H9 (cell line): ENCODE measurements around the gene CACNA2D4. TPM values are rescaled to one million over a fixed set of nuclear protein-coding genes. Genes with fewer than 3 reads are reported as not detected.

Source experiments
- DNase-seq: peaks from one replicate; pipeline ENCODE4 v3.0.0-alpha.2; 2017
- H2AFZ ChIP-seq: one replicate; pipeline ENCODE4 v1.6.1; 2013; ENCODE audit warnings: mild to moderate bottlenecking, low read length, control low read depth, moderate library complexity
- H2AK5ac ChIP-seq: 2 replicates; pipeline ENCODE4 v1.6.1; 2013; ENCODE audit warnings: low read length, control low read depth, mixed read lengths; ENCODE audit not compliant: insufficient read length
- H2BK120ac ChIP-seq: one replicate; pipeline ENCODE4 v1.6.1; 2013; ENCODE audit warnings: low read depth, mild to moderate bottlenecking, low read length, control low read depth, inconsistent platforms; ENCODE audit not compliant: poor library complexity, severe bottlenecking
- H2BK12ac ChIP-seq: 2 replicates; pipeline ENCODE4 v1.6.1; 2013; ENCODE audit warnings: low read length, control low read depth, mixed read lengths, low read depth; ENCODE audit not compliant: insufficient read length
- H2BK15ac ChIP-seq: 2 replicates; pipeline ENCODE4 v1.6.1; 2013; ENCODE audit warnings: low read depth, low read length, control low read depth
- H2BK20ac ChIP-seq: one replicate; pipeline ENCODE4 v1.6.1; 2013; ENCODE audit warnings: low read depth, mild to moderate bottlenecking, low read length, control low read depth, inconsistent platforms; ENCODE audit not compliant: poor library complexity, severe bottlenecking
- H2BK5ac ChIP-seq: 2 replicates; pipeline ENCODE4 v1.6.1; 2013; ENCODE audit warnings: low read length, control low read depth, mixed read lengths; ENCODE audit not compliant: insufficient read length
- H3K14ac ChIP-seq: 2 replicates; pipeline ENCODE4 v1.6.1; 2013; ENCODE audit warnings: low read length, control low read depth; ENCODE audit not compliant: insufficient read depth
- H3K18ac ChIP-seq: 2 replicates; pipeline ENCODE4 v1.6.1; 2013; ENCODE audit warnings: low read depth, mild to moderate bottlenecking, mixed read lengths, low read length, control low read depth; ENCODE audit not compliant: insufficient read length
- H3K23ac ChIP-seq: 2 replicates; pipeline ENCODE4 v1.6.1; 2013; ENCODE audit warnings: low read length, control low read depth, mixed read lengths, low read depth; ENCODE audit not compliant: insufficient read length
- H3K23me2 ChIP-seq: 2 replicates; pipeline ENCODE4 v1.6.1; 2013; ENCODE audit warnings: low read depth, mild to moderate bottlenecking, mixed read lengths, low read length, control low read depth; ENCODE audit not compliant: insufficient read length, poor library complexity, severe bottlenecking
- H3K27ac ChIP-seq: 2 replicates; pipeline ENCODE4 v1.5.1; 2013; ENCODE audit warnings: low read length, control low read depth, mixed read lengths, low read depth; ENCODE audit not compliant: insufficient read length
- H3K27me3 ChIP-seq: 2 replicates; pipeline ENCODE4 v1.6.1; 2013; ENCODE audit warnings: low read length, control low read depth, inconsistent platforms; ENCODE audit not compliant: insufficient read depth
- H3K4ac ChIP-seq: 2 replicates; pipeline ENCODE4 v1.6.1; 2013; ENCODE audit warnings: low read depth, mild to moderate bottlenecking, control low read depth, inconsistent platforms, low read length, moderate library complexity
- H3K4me1 ChIP-seq: 2 replicates; pipeline ENCODE4 v1.6.1; 2013; ENCODE audit warnings: low read length, control low read depth, inconsistent platforms; ENCODE audit not compliant: insufficient read depth
- H3K4me2 ChIP-seq: 2 replicates; pipeline ENCODE4 v1.6.1; 2013; ENCODE audit warnings: low read length, control low read depth, mixed read lengths; ENCODE audit not compliant: insufficient read length, insufficient read depth
- H3K56ac ChIP-seq: 2 replicates; pipeline ENCODE4 v1.6.1; 2013; ENCODE audit warnings: low read depth, mild to moderate bottlenecking, mixed read lengths, low read length, control low read depth; ENCODE audit not compliant: insufficient read length
- H3K79me1 ChIP-seq: 2 replicates; pipeline ENCODE4 v1.6.1; 2013; ENCODE audit warnings: low read depth, mild to moderate bottlenecking, moderate library complexity, low read length, control low read depth, inconsistent platforms; ENCODE audit not compliant: insufficient read depth, poor library complexity, severe bottlenecking
- H3K79me2 ChIP-seq: 2 replicates; pipeline ENCODE4 v1.6.1; 2013; ENCODE audit warnings: low read length, control low read depth, inconsistent platforms; ENCODE audit not compliant: insufficient read depth
- H3K9ac ChIP-seq: 2 replicates; pipeline ENCODE4 v1.6.1; 2013; ENCODE audit warnings: low read length, control low read depth, mixed read lengths; ENCODE audit not compliant: insufficient read length; ENCODE audit errors: extremely low read depth
- H3K9me3 ChIP-seq: one replicate; pipeline ENCODE4 v1.6.1; 2013; ENCODE audit warnings: low read depth, low read length, inconsistent platforms; ENCODE audit not compliant: control insufficient read depth
- H3T11ph ChIP-seq: one replicate; pipeline ENCODE4 v1.6.1; 2013; ENCODE audit warnings: mild to moderate bottlenecking, low read length, control low read depth, inconsistent platforms
- H4K20me1 ChIP-seq: one replicate; pipeline ENCODE4 v1.6.1; 2013; ENCODE audit not compliant: control insufficient read depth, insufficient read length, insufficient read depth
- H4K5ac ChIP-seq: 2 replicates; pipeline ENCODE4 v1.6.1; 2013; ENCODE audit warnings: low read depth, mild to moderate bottlenecking, mixed read lengths, low read length, control low read depth; ENCODE audit not compliant: insufficient read length
- H4K8ac ChIP-seq: replicated peaks from 2 replicates; pipeline ENCODE4 v1.6.1; 2013; ENCODE audit warnings: low read length, control low read depth, mixed read lengths, low read depth; ENCODE audit not compliant: insufficient read length
- H4K91ac ChIP-seq: 2 replicates; pipeline ENCODE4 v1.6.1; 2013; ENCODE audit warnings: low read depth, mild to moderate bottlenecking, moderate library complexity, mixed read lengths, low read length, control low read depth; ENCODE audit not compliant: insufficient read length
- H3K27ac Mint-ChIP-seq, 3 experiments: 2 replicates in 2 of 3; 3 replicates in 1 of 3; pipeline ENCODE4 v1.8.0; 2020 to 2021; ENCODE audit warnings: mixed read lengths in 3 of 3, mild to moderate bottlenecking in 1 of 3, moderate library complexity in 1 of 3
- H3K27me3 Mint-ChIP-seq: 2 replicates; pipeline ENCODE4 v1.8.0; 2021; ENCODE audit warnings: low read depth, mild to moderate bottlenecking, moderate library complexity, mixed read lengths
- H3K36me3 Mint-ChIP-seq, 3 experiments: 2 replicates in 2 of 3; 3 replicates in 1 of 3; pipeline ENCODE4 v1.8.0; 2020 to 2021; ENCODE audit warnings: low read depth in 3 of 3, mixed read lengths in 3 of 3; ENCODE audit not compliant: insufficient read depth in 1 of 3
- H3K4me1 Mint-ChIP-seq, 2 experiments: 2 replicates each; pipeline ENCODE4 v1.8.0; 2020; ENCODE audit warnings: mixed read lengths in 2 of 2
- H3K4me3 Mint-ChIP-seq, 2 experiments: 2 replicates in 1 of 2; 3 replicates in 1 of 2; pipeline ENCODE4 v1.8.0; 2020 to 2021; ENCODE audit warnings: mild to moderate bottlenecking in 2 of 2, mixed read lengths in 2 of 2, moderate library complexity in 1 of 2
- H3K9me3 Mint-ChIP-seq, 2 experiments: 2 replicates in 1 of 2; 3 replicates in 1 of 2; pipeline ENCODE4 v1.8.0; 2020; ENCODE audit warnings: mild to moderate bottlenecking in 2 of 2, mixed read lengths in 2 of 2, moderate library complexity in 1 of 2
- CTCF ChIP-seq: fragments of 200-600 bp; sonication (generic); conservative IDR thresholded peaks from 3 replicates; pipeline ENCODE4 v1.8.0; 2021; ENCODE audit warnings: antibody characterized with exemption, mild to moderate bottlenecking
- WGBS: extraction: QIAGEN DNeasy Blood & Tissue Kit; methylation state at CpG from one replicate; pipeline ENCODE4 v1.1.7; 2013; ENCODE audit warnings: missing lambda C conversion rate, low lambda C conversion rate, mixed read lengths; ENCODE audit not compliant: insufficient read length; ENCODE audit errors: extremely low coverage; 5-methylcytosine and 5-hydroxymethylcytosine counted together
- total RNA-seq: library from RNA; stranded (reverse); gene quantifications from 2 replicates; pipeline ENCODE4 v1.2.1, GENCODE V29; 2021

CACNA2D4 gene
- total RNA-seq, 1 experiment from 2014 or later: 0.79 TPM

DNA sequence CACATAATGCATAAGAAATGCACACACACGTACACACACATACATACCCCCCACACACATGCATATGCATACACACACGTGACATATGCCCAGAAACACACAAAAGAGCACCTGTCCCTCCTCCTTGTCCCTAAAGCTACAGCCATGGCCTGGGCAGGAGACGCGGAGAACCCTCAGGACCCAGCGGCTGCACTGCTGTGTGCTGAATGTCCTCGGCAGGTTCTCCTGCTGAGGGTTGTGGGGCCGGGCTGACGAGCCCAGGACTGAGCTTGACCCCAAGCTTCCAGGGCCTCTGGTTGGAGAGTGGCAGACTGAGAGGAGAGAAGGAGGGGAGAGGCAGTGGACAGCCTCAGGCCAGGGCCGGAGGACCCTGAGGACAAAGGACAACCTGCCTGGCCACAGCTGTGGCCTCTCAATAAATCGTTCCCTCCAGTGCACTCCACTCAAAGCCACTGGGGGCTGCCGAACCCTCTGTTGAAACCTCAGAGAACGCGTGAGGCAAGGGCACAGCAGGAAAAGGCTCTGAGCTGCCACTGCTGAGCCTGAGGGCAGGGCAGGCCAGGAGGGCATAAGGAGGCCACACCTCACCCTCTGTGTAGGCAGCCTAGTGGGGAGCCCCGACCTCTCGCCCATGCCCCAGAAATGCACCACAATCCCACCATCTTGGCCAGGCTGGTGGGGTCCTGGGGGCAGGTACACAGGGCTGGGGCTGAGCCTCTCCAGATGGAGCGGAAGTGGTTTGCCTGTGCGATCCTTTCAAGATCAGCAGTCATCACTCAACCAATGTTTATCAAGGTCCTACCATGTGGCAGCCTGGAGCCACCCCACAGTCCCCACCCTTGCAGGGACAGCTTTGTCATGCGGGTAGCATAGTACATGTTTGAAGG, 3.1 kb downstream of the CACNA2D4 start:
- Histone ChIP-seq H2AK5ac (no peak overlapping the region), H2AFZ (no peak overlapping the region), H2BK20ac (no peak overlapping the region), H2BK5ac (no peak overlapping the region), H3K79me1 (no peaks in the 10 kb centered on the region), H4K91ac (no peak overlapping the region), H3K4me2 (no peak overlapping the region), H3K4ac (no peak overlapping the region), H3K14ac (no peak overlapping the region), H4K8ac (no peak overlapping the region), H3K27ac (no peak overlapping the region), H3K56ac (no peak overlapping the region), H3K23me2 (no peaks in the 10 kb centered on the region), H3K9ac (no peak overlapping the region), H4K20me1 (no peaks in the 10 kb centered on the region), H2BK12ac (no peak overlapping the region), H3K79me2 (no peaks in the 10 kb centered on the region), H3K23ac (no peak overlapping the region), H2BK15ac (no peak overlapping the region), H3K27me3 (no peaks in the 10 kb centered on the region), H3K4me1 (no peaks in the 10 kb centered on the region), H2BK120ac (no peak overlapping the region), H4K5ac (no peak overlapping the region), H3K18ac (no peak overlapping the region), H3K9me3 (no peaks in the 10 kb centered on the region), H3T11ph (no peak overlapping the region)
- no peak overlapping the region for H3K4me3 Mint-ChIP-seq
- TF ChIP-seq CTCF: no peak
- no peaks in the 10 kb centered on the region for H3K9me3 Mint-ChIP-seq
- peaks cover 19 to 48% of the 10 kb centered on the region in 2 experiments for H3K4me1 Mint-ChIP-seq
- WGBS: no CpG with 5 or more reads among the region's 18 CpGs
- H3K36me3 Mint-ChIP-seq: peaks cover 0 to 4% (median 0%) of the 10 kb centered on the region in 3 experiments; a peak in 1 of 7 replicates
- peak overlapping the region in 1 of 3 experiments; percentile 23; a peak in 1 of 7 replicates for H3K27ac Mint-ChIP-seq
- peak; percentile 29 for DNase-seq
- H3K27me3 Mint-ChIP-seq: no peaks in the 10 kb centered on the region; the same call in 1 of the 2 replicates
